NOMO-1 treated with dmso at 0.1 percent for 144 hours (cell line): ENCODE measurements around the gene SDE2.

ENCODE experiments used
- DNase-seq: peaks from one replicate; lab custom pipeline; 2025; ENCODE audit not compliant: unreplicated experiment; lab: John Stamatoyannopoulos, UW

SDE2 gene

DNA sequence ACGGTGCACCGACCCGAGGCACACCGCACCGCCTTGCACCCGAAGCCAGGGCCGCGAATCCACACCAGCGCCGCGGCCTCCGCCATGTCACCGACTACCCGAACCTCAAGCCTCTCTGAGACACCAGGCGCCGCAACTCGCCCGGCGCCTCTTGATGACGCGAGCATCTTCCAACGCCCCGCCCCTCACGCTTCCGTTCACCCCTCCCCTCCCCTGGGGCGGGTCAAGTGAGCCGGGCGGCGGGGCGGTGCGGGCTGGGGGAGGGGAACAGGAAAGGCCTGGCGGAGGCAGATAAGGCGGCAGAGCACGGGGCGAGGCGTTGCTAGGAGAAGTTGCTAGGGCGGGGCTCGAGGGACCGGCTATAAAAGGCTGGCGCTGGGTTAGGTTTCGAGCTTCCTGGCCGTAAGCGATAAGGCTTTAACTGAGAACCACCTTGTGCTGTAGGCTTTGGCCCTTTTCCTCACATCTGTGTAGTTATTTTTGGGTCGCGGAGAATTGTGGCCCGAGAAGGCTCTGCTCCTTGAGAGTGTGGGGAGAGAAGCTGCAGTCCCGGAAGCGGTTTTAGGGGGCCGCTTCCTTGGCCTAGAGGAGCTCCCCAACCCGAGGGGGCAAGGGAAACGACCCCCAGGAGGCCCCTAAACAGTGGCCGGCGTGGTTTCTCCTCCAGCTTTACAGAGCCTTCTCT is at the start of gene SDE2:
Gene SDE2, minus strand, starts transcription at position 117 of the 685 bp plus-strand sequence. Its CDS starts 31 bp downstream, at position 86.
- peak; percentile 98 for DNase-seq

- DNase-seq, result no peak
Measured at GRCh38 chr1:226048886-226049285, 49.7 kb upstream of the SDE2 start.

- DNase-seq, result no peak
Measured at GRCh38 chr1:226047495-226047894, 48.4 kb upstream of the SDE2 start.

DNA sequence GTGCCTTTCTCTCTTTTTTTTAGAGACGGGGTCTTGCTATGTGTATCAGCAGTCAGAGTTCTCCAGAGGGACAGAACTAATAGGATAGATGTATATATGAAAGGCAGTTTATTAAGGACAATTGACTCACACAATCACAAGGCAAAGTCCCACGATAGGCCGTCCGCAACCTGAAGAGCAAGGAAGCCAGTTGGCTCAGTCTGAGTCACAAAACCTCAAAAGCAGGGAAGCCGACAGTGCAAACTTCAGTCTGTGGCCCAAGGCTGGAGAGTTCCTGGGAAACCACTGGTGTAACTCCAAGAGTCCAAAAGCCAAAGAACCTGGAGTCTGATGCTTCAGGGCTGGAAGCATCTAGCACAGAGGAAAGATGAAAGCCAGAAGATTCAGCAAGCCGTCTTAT is 47.1 kb upstream of the SDE2 start:
- DNase-seq, result no peak

DNA sequence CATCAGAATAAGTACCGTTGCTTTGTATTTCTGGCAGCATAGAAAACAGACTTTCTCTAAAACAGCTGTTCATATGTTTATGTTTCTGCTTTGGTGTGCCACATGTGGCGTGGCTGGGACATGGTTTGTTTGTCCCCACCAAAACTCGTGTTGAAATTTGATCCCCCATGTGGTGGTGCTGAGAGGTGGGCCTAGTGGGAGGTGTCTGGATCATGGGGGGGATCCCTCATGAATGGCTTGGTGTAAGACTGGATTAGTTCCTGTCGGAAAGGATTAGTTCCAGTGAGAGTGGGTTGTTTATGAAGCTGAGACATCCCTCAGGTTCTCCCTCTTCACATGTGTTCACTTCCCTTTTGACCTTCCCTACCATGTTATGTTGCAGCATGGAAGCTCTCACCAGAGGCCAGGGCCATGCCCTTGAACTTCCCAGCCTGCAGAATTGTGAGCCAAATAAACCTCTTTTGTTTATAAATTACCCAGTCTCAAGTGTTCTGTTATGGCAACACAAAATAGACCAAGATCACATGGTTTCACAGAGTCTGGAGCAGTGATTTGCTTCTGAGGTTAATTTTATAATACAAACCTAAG is 45.5 kb upstream of the SDE2 start:
- DNase-seq, result no peak

DNA sequence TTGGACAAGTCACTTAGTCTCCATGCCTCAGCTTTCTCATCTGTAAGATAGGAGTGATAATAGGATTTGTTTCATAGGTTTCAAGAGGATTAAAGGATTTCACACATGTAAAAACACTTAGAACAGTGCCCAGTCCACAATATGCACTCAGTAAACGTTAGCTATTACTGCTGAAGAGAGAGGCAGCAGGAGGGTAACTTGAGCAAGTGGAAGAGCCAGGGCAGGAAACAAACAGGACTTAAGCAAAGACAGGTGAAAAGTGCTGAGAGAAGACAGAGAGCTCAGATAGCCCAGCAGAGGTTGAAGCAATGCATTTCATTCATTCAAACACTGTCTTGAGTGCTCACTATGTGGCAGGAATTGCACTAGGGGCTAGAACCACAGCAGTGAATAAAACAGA is 42.3 kb upstream of the SDE2 start:
- DNase-seq, result no peak

DNA sequence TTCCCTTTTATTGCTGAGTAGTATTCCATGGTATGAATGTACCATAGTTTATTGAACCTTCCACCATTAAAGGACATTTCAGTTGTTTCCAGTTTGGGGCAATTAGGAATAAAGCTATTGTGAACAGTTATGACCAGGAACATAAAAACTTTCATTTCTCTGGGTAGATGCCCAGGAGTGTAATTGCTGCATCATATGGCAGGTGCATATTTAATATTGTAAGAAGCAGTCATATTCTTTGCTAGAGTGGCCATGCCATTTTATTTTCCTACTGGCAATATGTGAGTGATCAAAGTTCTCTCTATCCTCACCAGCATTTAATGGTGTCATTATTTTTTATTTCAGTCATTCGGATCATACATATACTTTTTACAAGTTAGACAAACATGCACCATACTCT is 39.5 kb upstream of the SDE2 start:
- no peak for DNase-seq

DNA sequence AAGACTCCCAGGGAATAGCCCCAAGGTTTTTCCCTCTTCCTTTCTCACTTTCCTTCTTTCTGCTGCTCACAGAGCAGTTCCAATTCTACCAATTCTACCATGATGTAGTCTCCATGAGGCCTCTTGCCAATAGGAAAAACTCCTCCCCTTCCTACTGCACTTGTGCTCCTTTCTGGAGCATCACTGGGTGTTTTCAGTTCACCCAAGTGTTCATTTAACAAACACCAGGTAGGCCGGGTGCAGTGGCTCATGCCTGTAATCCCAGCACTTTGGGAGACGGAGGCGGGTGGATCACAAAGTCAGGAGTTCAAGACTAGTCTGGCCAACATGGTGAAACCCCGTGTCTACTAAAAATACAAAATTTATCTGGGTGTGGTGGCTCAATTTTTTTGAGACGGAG is 36.8 kb upstream of the SDE2 start:
- DNase-seq, result no peak

DNA sequence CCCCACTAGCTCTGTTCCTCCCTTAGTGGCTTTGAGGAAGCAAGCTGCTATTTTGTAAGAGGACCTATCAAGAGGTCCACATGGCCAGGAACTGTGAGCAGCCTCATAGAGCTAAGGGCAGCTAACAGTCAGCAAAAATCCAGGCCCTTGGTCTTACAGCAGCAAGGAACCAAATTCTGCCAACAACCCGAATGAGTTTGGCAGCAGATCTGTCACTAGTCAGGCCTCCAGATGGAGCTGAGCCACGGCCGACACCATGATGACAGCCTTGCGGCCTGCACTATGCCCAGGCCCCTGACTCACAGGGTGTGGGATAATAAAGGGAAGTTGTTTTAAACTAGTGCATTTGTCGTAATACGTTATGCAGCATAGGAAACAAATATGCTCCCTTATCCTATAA is 35.3 kb upstream of the SDE2 start:
- DNase-seq, result peak; percentile 88

DNA sequence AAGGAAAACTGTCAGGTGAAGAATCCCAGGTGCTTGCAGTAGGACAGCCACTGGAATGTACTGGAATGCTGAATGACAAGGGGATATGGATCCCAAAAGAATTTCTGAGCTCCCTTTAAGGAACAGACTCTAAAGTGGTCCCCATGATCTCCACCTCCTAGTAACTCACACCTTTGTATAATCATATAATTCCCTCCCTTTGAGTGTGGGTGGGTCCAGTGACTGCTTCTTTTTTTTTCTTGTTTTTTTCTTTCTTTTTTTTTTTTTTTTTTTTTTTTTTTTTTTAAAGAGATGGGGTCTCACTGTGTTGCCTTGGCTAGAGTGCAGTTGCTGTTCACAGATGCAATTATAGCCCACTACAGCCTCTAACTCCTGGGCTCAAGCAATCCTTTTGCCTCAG is 34.8 kb upstream of the SDE2 start:
- no peak for DNase-seq

DNA sequence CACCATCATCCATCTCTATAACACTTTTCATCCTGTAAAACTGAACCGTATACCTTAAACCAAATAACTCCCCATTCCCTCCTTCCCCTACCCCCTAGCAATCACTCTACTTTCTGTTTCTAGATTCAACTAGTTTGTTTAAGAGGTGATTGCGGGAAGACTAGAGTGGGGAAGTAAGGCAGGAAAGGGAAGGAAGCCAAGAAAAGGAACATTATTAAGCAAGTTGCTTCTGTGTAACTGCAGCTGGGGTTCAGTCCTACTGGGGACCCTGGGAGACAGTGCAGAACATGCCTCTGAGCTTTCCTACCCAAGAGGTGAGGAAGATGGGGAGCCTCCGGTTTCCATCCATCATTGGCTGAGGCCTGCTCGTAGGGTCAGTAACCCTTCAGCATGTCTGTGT is 34.4 kb upstream of the SDE2 start:
- no peak for DNase-seq

DNA sequence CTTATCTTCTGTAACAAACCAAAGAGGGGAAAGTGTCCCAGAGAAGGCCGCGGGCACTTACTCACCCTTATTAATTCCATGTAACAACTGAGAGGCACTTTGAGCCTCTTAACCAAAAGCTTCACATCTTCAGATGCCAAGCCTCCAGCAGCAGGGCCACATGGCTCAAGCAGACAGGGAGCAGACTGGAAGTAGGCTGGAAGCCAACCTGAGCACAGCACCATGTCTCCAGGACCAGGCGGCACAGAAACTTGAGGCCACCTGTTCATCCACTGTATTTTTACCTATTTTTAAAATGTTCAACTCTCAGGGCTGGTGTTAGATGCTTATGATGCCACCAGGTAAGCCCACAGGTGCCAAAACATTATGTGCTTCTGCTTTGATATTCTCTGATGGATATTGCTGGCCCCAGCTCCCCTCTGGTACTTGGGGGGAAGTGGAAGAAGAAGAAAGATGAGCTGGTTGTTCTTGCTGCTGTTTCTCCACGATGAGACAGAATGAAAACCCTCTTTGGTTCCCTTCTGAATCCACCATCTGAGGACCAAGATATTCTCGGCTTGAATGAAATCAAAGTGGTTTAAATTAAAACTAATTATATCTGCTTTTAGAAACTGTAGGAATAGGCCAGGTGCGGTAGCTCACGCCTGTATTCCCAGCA is 30.6 kb upstream of the SDE2 start:
- no peak for DNase-seq

- DNase-seq, result peak; percentile 70
Measured at GRCh38 chr1:226029093-226029496, 30.0 kb upstream of the SDE2 start.

GRCh38 chr1:226027538-226028217 is 28.5 kb upstream of the SDE2 start:
- no peak for DNase-seq

DNA sequence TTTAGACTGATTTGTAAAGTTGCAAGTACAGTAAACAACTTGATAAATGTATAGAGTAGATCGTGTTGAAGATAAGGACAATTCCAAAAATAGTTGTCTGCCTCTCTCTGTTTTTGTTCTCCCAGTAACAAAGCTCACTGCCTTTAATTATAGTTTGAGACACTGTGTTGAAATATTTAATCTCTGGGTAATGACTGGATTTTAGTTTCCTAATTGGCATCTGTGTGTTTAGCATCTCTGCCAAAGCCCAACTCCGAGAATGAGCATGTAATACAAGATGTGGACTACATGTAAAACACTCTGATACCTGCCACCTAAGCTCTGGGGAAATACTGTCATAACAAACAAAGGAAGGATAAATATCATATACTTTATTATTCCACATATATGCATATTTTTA is 27.7 kb upstream of the SDE2 start:
- no peak for DNase-seq

DNA sequence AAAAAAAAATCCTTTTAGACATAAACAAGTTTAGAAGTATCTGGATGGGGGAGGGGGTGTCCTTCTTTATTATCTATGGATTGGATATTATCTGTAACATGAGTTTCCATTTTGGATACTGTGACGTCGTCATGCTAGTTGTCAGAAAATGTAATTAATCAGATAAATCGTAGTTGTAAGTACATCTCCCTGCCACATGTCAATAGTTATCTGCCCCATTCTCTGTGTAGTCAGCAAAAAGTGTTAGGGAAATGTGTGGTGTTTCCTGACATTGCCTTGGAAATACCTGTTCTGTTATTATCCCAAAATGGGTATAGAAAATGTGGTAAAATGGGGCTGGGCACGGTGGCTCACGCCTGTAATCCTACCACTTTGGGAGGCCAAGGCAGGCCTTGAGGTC is 24.6 kb upstream of the SDE2 start:
- DNase-seq, result no peak

DNA sequence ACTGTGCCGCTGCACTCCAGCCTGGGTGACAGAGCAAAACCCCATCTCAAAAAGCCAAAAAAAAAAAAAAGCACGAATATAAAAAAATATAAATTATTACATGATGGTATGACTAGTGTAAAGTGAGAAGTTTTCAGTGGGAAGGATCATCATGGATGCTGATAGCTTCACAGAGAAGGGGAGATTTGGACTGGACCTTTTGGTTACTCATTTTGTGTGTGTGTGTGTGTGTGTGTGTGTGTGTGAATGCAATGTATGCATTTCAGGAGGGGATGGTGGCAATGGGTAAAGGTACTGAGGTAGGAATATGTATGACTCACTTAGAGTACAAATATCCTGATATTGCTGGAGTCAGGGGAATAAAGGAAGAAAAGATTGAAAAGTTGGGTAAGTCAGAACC is 22.7 kb upstream of the SDE2 start:
- DNase-seq, result no peak

- DNase-seq, result no peak
Measured at GRCh38 chr1:226021401-226021800, 22.3 kb upstream of the SDE2 start.

GRCh38 chr1:226019572-226019971 is 20.4 kb upstream of the SDE2 start:
- DNase-seq, result no peak

DNA sequence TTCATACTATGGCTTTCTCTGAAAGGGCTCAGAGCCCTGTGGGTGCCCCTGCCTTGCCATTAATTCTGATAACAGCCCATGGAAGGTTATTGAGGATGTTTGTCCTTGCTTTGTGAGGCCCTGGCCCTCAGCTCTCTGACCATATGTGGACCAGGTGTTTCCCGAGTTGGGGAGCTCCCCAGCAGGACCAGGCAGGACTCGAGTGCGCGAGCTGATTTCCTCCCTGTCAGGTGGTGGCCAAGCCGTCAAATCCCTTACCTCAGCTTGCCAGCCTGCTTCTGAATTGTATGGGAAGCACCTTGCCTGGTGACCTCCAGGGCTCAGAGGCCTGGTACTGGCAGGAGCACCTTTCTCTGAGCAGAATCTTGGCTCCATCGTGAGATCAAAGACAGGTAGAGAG is 17.9 kb upstream of the SDE2 start:
- DNase-seq, result no peak

DNA sequence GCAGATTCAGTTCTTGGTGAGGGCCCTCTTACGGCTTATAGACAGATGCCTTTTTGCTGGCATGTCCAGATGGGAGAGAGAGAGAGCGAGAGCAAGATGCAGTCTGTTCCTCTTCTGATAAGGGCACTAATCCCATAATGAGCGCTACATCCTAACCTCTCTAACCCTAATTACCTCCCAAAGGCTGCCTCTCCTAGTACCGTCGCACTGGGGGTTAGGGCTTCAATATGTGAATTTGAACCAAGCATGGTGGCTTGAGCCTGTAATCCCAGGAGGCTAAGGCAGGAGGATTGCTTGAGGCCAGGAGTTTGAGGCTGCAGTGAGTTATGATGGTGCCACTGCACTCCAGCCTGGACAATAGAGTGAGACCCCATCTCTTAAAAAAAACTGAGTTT is 10.5 kb upstream of the SDE2 start:
- DNase-seq, result no peak
